Measurements from ENCODE around the gene TMEM100.

DNA sequence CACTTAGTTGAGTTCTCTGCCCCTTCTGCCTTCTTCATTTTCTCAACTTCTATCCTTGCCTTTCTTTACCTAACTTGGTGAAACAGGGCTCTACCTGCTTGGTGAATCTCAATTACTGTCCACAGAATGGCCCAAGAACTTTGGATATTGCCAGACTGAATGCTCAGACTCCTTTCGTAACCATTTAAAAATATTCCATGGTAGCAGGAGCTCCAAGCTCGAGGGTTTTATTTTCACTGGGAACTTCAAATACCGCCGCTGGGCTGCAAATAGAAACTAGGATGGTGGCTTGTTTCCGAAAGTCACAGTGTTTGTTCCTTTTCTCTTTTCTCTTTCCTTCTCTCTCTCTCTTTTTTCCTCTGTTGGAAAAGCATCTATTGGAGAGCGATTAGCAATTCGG, 13.2 kb downstream of the TMEM100 start:
- TF ChIP-seq, protein P1, sequence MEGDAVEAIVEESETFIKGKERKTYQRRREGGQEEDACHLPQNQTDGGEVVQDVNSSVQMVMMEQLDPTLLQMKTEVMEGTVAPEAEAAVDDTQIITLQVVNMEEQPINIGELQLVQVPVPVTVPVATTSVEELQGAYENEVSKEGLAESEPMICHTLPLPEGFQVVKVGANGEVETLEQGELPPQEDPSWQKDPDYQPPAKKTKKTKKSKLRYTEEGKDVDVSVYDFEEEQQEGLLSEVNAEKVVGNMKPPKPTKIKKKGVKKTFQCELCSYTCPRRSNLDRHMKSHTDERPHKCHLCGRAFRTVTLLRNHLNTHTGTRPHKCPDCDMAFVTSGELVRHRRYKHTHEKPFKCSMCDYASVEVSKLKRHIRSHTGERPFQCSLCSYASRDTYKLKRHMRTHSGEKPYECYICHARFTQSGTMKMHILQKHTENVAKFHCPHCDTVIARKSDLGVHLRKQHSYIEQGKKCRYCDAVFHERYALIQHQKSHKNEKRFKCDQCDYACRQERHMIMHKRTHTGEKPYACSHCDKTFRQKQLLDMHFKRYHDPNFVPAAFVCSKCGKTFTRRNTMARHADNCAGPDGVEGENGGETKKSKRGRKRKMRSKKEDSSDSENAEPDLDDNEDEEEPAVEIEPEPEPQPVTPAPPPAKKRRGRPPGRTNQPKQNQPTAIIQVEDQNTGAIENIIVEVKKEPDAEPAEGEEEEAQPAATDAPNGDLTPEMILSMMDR (IDR thresholded peaks at IDR 0.05): no peak
- TF ChIP-seq POLR2A (IDR thresholded peaks at IDR 0.05): no peak

Data from body of pancreas (tissue), 4 donors.